Spleen (tissue), 13 donors: ENCODE measurements around the gene ST8SIA2. TPM values are rescaled to one million over a fixed set of nuclear protein-coding genes. Genes with fewer than 3 reads are reported as not detected.

ENCODE experiments used
- DNase-seq: peaks from one replicate; pipeline ENCODE4 v3.0.0-alpha.2; 2020
- H3K27ac ChIP-seq, 8 donors: fragments of 200-600 bp; sonication (generic) in 7 of 8; 1 replicate in 4 of 8; 2 replicates in 4 of 8; pipeline versions ENCODE4 v1.5.0 to v1.8.0; 2016 to 2021; ENCODE audit warnings: inconsistent platforms in 4 of 8, mild to moderate bottlenecking in 4 of 8, moderate library complexity in 1 of 8
- H3K27me3 ChIP-seq, 7 donors: fragments of 200-600 bp; sonication (generic) in 6 of 7; replicated peaks in 1 of 7; 1 replicate in 4 of 7; 2 replicates in 3 of 7; pipeline versions ENCODE4 v1.5.0 to v1.8.0; 2016 to 2021; ENCODE audit warnings: inconsistent platforms in 3 of 7, mild to moderate bottlenecking in 1 of 7
- H3K36me3 ChIP-seq, 6 donors: fragments of 200-600 bp; sonication (generic) in 5 of 6; 1 replicate in 4 of 6; 2 replicates in 2 of 6; pipeline versions ENCODE4 v1.5.0 to v1.8.0; 2016 to 2021; ENCODE audit warnings: inconsistent platforms in 2 of 6
- H3K4me1 ChIP-seq, 6 donors: fragments of 200-600 bp; sonication (generic) in 5 of 6; 1 replicate in 3 of 6; 2 replicates in 3 of 6; pipeline versions ENCODE4 v1.5.0 to v1.8.0; 2016 to 2021; ENCODE audit warnings: inconsistent platforms in 3 of 6
- H3K4me3 ChIP-seq, 8 donors: fragments of 200-600 bp; sonication (generic) in 7 of 8; 1 replicate in 4 of 8; 2 replicates in 4 of 8; pipeline versions ENCODE4 v1.5.0 to v1.8.0; 2016 to 2021; ENCODE audit warnings: inconsistent platforms in 4 of 8, mild to moderate bottlenecking in 4 of 8, moderate library complexity in 2 of 8
- H3K9me3 ChIP-seq, 8 donors: fragments of 200-600 bp; sonication (generic) in 7 of 8; 1 replicate in 4 of 8; 2 replicates in 4 of 8; pipeline versions ENCODE4 v1.5.0 to v1.8.0; 2016 to 2021; ENCODE audit warnings: inconsistent platforms in 4 of 8
- POLR2A ChIP-seq, 3 donors: fragments of 450-650 bp; IDR thresholded peaks; one replicate each; pipeline ENCODE4 v1.5.1; 2017; ENCODE audit warnings: antibody characterized with exemption in 3 of 3, mild to moderate bottlenecking in 1 of 3
- POLR2AphosphoS5 ChIP-seq, 3 donors: sonication (generic); formaldehyde crosslinking; IDR thresholded peaks; one replicate each; pipeline ENCODE4 v1.5.1; 2017; ENCODE audit warnings: antibody characterized with exemption in 3 of 3
- WGBS, 5 donors: extraction: QIAGEN DNeasy Blood & Tissue Kit in 3 of 5; methylation state at CpG; one replicate each; pipeline versions ENCODE4 v1.1.5 to v1.1.7; 2013 to 2018; 5-methylcytosine and 5-hydroxymethylcytosine counted together
- intact Hi-C: fragments of 100-400 bp; cut with DNase I; formaldehyde crosslinking; loops from one replicate; pipeline ENCODE4 v1.15.0; 2023; ENCODE audit warnings: low total_unique reads
- long read RNA-seq, 2 donors: transcript quantifications; one replicate each; lab custom pipeline, GENCODE V29; 2026
- polyA plus RNA-seq, 3 donors: library from polyadenylated mRNA; stranded (reverse); fragments of 200-250 nt; gene quantifications; one replicate each; pipeline ENCODE4 v1.2.1, GENCODE V29; 2013
- total RNA-seq, 7 donors: library from RNA; depleted of rRNA in 3 of 7; stranded (reverse); fragments of >200 nt in 3 of 7; fragmentation: NEBNext Ultra II Directional in 4 of 7; extraction: Animal tissue kit (Norgen Biotek cat#: 25700) in 4 of 7; gene quantifications; one replicate each; pipeline versions ENCODE4 v1.1.0 to v1.2.1, GENCODE V29; 2016 to 2021
- TF ChIP-seq, protein P1 (sequence below), 11 experiments: fragments of 200-600 bp in 7 of 11; fragments of 450-650 bp in 4 of 11; sonication (generic) in 4 of 11; IDR thresholded peaks in 8 of 11; conservative IDR thresholded peaks in 3 of 11; 1 replicate in 7 of 11; 2 replicates in 4 of 11; pipeline versions ENCODE4 v1.4.0 to v1.8.0; 2016 to 2021; ENCODE audit warnings: antibody characterized with exemption in 11 of 11, inconsistent platforms in 4 of 11, mild to moderate bottlenecking in 1 of 11
- donor health status: healthy with polysubstance abuse.
- donor health status: DM: no; HTN: no; CAD: no; lungs with moderate emphysema.
- donor health status: DM: no; HTN: no; CAD: no.
- donor health status: Bipolar disorder and iron deficiency.
- donor health status: healthy.
- donor health status: DM: no; HTN: no; CAD: no.
- donor health status: DM: yes; HTN: yes; CAD: no.

The ST8SIA2 gene, protein sequence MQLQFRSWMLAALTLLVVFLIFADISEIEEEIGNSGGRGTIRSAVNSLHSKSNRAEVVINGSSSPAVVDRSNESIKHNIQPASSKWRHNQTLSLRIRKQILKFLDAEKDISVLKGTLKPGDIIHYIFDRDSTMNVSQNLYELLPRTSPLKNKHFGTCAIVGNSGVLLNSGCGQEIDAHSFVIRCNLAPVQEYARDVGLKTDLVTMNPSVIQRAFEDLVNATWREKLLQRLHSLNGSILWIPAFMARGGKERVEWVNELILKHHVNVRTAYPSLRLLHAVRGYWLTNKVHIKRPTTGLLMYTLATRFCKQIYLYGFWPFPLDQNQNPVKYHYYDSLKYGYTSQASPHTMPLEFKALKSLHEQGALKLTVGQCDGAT
- total RNA-seq: not detected
- polyA plus RNA-seq: not detected
- long read RNA-seq, donor 1: 0 reads
- long read RNA-seq, donor 2: 0 reads

DNA sequence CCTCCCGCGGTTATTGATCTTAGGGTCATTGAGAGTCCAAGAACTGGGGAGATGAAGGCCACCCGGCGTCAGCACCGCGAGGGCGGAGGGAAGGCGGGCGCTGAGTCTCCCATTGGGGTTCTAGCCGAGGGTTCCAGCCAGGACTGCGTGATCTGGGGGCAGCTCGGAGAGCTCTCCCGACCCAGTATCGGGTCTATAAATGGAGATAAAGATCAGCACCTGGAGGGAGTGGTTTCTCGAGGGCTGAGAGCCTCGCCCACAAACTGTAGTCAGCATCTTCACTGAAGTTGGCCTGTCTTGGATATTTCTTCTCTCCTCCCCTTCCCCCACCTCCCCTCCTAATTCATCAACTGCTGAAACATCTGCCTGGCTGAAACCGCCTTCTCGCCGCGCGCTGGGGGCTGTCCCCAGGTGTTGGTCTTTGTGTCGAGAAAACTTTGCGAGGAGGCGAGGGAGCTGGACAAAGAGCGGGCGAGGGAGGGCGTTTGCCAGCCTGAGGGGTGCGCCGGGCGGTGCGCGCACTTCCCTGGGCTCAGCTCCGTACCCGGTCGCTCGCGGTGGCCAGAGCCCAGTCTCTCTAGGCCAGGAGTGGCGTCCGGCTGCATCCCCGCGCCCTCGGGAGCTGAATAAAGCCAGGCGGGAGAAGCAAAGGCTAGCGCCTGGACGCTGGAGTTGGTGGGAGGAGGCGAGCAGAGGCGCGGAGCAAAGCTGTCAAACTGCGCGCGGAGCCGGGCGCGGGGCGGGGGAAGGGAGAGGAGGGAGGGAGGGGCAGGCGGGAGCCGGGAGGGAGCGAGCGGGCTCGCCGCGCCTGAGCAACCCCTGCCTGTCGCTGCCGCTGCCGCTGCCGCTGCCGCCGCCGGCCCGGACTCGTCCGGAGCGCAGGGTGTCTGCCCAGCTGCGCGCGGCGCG, at the start of gene ST8SIA2:
Gene ST8SIA2 (plus strand): TSS at position 811 of the 909 bp plus-strand sequence. CDS start 184 bp downstream, outside the sequence.
- no peaks in the 10 kb centered on the region for H3K36me3 ChIP-seq
- H3K4me3 ChIP-seq: no peak within 1 kb of the TSS
- no peak for DNase-seq
- H3K9me3 ChIP-seq: no peaks in the 10 kb centered on the region
- TF ChIP-seq POLR2AphosphoS5 (IDR thresholded peaks at IDR 0.05): no peak
- TF ChIP-seq, protein P1, sequence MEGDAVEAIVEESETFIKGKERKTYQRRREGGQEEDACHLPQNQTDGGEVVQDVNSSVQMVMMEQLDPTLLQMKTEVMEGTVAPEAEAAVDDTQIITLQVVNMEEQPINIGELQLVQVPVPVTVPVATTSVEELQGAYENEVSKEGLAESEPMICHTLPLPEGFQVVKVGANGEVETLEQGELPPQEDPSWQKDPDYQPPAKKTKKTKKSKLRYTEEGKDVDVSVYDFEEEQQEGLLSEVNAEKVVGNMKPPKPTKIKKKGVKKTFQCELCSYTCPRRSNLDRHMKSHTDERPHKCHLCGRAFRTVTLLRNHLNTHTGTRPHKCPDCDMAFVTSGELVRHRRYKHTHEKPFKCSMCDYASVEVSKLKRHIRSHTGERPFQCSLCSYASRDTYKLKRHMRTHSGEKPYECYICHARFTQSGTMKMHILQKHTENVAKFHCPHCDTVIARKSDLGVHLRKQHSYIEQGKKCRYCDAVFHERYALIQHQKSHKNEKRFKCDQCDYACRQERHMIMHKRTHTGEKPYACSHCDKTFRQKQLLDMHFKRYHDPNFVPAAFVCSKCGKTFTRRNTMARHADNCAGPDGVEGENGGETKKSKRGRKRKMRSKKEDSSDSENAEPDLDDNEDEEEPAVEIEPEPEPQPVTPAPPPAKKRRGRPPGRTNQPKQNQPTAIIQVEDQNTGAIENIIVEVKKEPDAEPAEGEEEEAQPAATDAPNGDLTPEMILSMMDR (IDR thresholded peaks at IDR 0.05 in 8 of 11, conservative IDR thresholded peaks at IDR 0.05 in 3 of 11): no peak
- intact Hi-C loops: no loop called here
- peaks cover 0 to 23% (median 9%) of the 10 kb centered on the region in 6 donors for H3K4me1 ChIP-seq
- H3K27me3 ChIP-seq: peaks cover 3 to 98% (median 64%) of the 10 kb centered on the region in 7 donors
- no peak within 1 kb of the TSS for H3K27ac ChIP-seq
- 3 to 5% (median 4%) methylated on average over 40 to 78 of the region's 78 CpGs for WGBS, 5 donors

DNA sequence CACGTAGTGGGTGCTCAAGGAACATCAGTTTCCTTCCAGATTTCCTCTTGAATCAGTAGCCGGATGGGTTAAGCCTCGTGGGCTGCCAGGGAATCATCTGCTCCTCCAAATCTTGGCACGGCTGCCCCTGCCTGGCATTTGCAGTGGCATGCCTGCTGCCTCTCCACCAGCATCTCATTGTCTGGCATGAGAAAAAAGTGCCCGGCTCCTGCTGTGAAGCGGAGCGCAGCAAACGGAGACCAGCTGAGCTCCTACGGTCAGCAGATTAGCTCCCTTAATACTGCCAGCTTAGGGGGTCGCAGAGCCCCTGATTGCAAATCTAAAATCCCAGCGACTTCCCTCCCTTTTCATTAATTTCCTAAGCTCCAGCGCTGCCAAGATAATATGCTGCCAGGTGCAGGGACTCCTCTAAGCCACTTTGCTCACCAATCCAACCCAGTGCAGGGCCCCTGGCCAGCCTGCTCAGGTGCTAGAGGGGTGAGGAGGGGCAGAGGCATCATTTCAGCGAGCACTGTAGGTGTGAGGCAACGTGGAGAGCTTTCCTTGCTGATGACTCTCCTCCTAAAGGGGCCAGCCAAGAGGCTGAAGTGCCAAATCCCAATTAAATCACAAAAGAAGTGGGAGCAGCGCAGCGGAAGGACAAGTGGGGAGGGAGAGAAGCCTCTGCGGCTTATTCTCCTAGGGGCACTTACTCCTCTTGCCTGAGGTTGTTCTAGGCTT, 49.6 kb upstream of the ST8SIA2 start:
- DNase-seq: no peak
- H3K4me3 ChIP-seq: no peak overlapping the region
- no peaks in the 10 kb centered on the region for H3K36me3 ChIP-seq
- H3K27ac ChIP-seq: no peak overlapping the region
- H3K9me3 ChIP-seq: peaks cover 0 to 5% (median 0%) of the 10 kb centered on the region in 8 donors
- no peak for TF ChIP-seq POLR2A (IDR thresholded peaks at IDR 0.05)
- TF ChIP-seq, protein P1 (IDR thresholded peaks at IDR 0.05 in 8 of 11, conservative IDR thresholded peaks at IDR 0.05 in 3 of 11): no peak
- TF ChIP-seq POLR2AphosphoS5 (IDR thresholded peaks at IDR 0.05): no peak
- peaks cover 0 to 34% (median 0%) of the 10 kb centered on the region in 7 donors for H3K27me3 ChIP-seq
- no peaks in the 10 kb centered on the region for H3K4me1 ChIP-seq
- 48 to 52% (median 50%) methylated on average over 17 of the region's 17 CpGs for WGBS, 5 donors
- intact Hi-C loops: no loop called here

DNA sequence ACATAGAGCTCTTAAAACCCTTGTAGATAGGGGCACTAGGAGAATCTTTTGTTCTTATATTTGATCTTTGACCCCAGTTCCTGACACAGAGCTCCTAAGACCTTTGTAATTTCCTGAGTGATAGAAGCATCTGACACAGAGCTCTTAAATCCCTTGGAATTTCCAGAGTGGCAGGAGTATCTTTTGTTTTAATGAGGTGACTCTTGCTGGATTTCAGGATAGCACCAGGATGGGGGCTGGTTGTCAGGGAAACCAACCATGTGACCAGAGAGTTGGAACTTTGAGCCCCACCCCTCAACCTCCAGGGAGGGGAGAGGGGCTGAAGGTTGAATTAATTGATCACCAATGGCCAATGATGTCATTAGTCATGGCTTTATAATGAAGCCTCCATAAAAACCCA, 47.6 kb upstream of the ST8SIA2 start:
- TF ChIP-seq, protein P1 (IDR thresholded peaks at IDR 0.05 in 8 of 11, conservative IDR thresholded peaks at IDR 0.05 in 3 of 11): no peak
- no peak for TF ChIP-seq POLR2A (IDR thresholded peaks at IDR 0.05)
- no peak for TF ChIP-seq POLR2AphosphoS5 (IDR thresholded peaks at IDR 0.05)
- no peak for DNase-seq
- H3K27me3 ChIP-seq: peaks cover 0 to 34% (median 0%) of the 10 kb centered on the region in 7 donors
- intact Hi-C loops: no loop called here
- no peaks in the 10 kb centered on the region for H3K36me3 ChIP-seq
- H3K4me1 ChIP-seq: no peaks in the 10 kb centered on the region
- H3K9me3 ChIP-seq: peaks cover 0 to 7% (median 0%) of the 10 kb centered on the region in 8 donors
- no peak overlapping the region for H3K4me3 ChIP-seq
- H3K27ac ChIP-seq: no peak overlapping the region
